HepG2 (cell line): Measurements from ENCODE around the gene METTL13. TPM values are rescaled to one million over a fixed set of nuclear protein-coding genes. Genes with fewer than 3 reads are reported as not detected.

ENCODE experiments used
- ATAC-seq: fragments of 200-7000 bp; cut with Tn5 transposase; 3 replicates; pipeline ENCODE4 v1.9.1; 2020; ENCODE audit warnings: mild to moderate bottlenecking, moderate library complexity
- BruUV-seq: library from RNA; stranded (reverse); fragments of 400-500 nt; replicated peaks from 2 replicates; lab custom pipeline; 2021; lab: Mats Ljungman, UMichigan
- CTCF ChIA-PET: fragments of 300-600 bp; formaldehyde crosslinking; extraction: SDS; loops from one replicate; lab custom pipeline; 2021; ENCODE audit warnings: low total read pairs, inconsistent platforms, low intra/inter-chr PET ratio; lab: Yijun Ruan, JAX
- POLR2A ChIA-PET: fragments of 350-600 bp; sonication (Branson Sonifier 250); formaldehyde crosslinking; loops from one replicate; lab custom pipeline; 2020; ENCODE audit warnings: antibody characterized with exemption, inconsistent platforms; lab: Yijun Ruan, JAX
- DNase-seq: peaks from one replicate; pipeline ENCODE4 v3.0.0-alpha.2; 2015; ENCODE audit warnings: low spot score
- FAIRE-seq: peaks from 3 replicates; lab custom pipeline; 2011; peaks lifted over from hg19 to GRCh38; lab: Jason Lieb, UNC
- H2AFZ ChIP-seq: one replicate; pipeline ENCODE4 v1.6.1; 2011; ENCODE audit warnings: low read length, inconsistent platforms
- H3K27ac ChIP-seq: fragments of 300-600 bp; 3 replicates; pipeline ENCODE4 v1.8.0; 2011; ENCODE audit warnings: mixed run types, mild to moderate bottlenecking, mixed read lengths, low read length, inconsistent platforms; ENCODE audit not compliant: insufficient read depth; ENCODE audit errors: extremely low read length
- H3K27me3 ChIP-seq, 2 experiments: fragments of 200-600 bp in 1 of 2; 2 replicates in 1 of 2; 3 replicates in 1 of 2; pipeline versions ENCODE4 v1.6.0 to v1.8.0; 2011; ENCODE audit warnings: low read length in 2 of 2, mild to moderate bottlenecking in 2 of 2, moderate library complexity in 2 of 2, inconsistent platforms in 1 of 2; ENCODE audit not compliant: insufficient read depth in 2 of 2, control insufficient read depth in 1 of 2
- H3K36me3 ChIP-seq, 2 experiments: fragments of 200-600 bp in 1 of 2; replicated peaks in 1 of 2; 2 replicates in 1 of 2; 3 replicates in 1 of 2; pipeline versions ENCODE4 v1.5.1 to v1.8.0; 2011; ENCODE audit warnings: low read length in 2 of 2, inconsistent platforms in 1 of 2; ENCODE audit not compliant: insufficient read depth in 2 of 2, control insufficient read depth in 1 of 2
- H3K4me1 ChIP-seq: 2 replicates; pipeline ENCODE4 v1.5.1; 2012; ENCODE audit warnings: low read length, inconsistent platforms; ENCODE audit not compliant: insufficient read depth
- H3K4me2 ChIP-seq: 2 replicates; pipeline ENCODE4 v1.6.0; 2011; ENCODE audit warnings: low read depth, low read length, inconsistent platforms
- H3K4me3 ChIP-seq, 3 experiments: fragments of 200-600 bp in 1 of 3; sonication (generic), shearing (Covaris generic) in 1 of 3; replicated peaks in 1 of 3; 2 replicates each; pipeline ENCODE4 v1.5.1; 2011 to 2016; ENCODE audit warnings: low read length in 3 of 3, inconsistent platforms in 2 of 3, low read depth in 2 of 3, mild to moderate bottlenecking in 2 of 3, control low read depth in 1 of 3, mixed read lengths in 1 of 3; ENCODE audit not compliant: insufficient read depth in 1 of 3
- H3K79me2 ChIP-seq: one replicate; pipeline ENCODE4 v1.6.1; 2011; ENCODE audit warnings: low read length, inconsistent platforms; ENCODE audit not compliant: insufficient read depth
- H3K9ac ChIP-seq: 2 replicates; pipeline ENCODE4 v1.6.0; 2011; ENCODE audit warnings: mild to moderate bottlenecking, low read depth, low read length, inconsistent platforms; ENCODE audit not compliant: insufficient read depth
- H3K9me3 ChIP-seq: 2 replicates; pipeline ENCODE4 v1.5.1; 2012; ENCODE audit warnings: mild to moderate bottlenecking, low read length
- H4K20me1 ChIP-seq: 2 replicates; pipeline ENCODE4 v1.6.0; 2011; ENCODE audit warnings: inconsistent platforms, mild to moderate bottlenecking, low read length, moderate library complexity; ENCODE audit not compliant: insufficient read depth
- BCL3 ChIP-seq: sonication (generic); formaldehyde crosslinking; IDR thresholded peaks from 2 replicates; pipeline ENCODE4 v1.5.1; 2020; ENCODE audit warnings: mild to moderate bottlenecking, missing genetic modification reagents, moderate library complexity
- E2F2 ChIP-seq: sonication (generic); formaldehyde crosslinking; IDR thresholded peaks from 2 replicates; pipeline ENCODE4 v1.4.0; 2020; ENCODE audit warnings: missing genetic modification reagents, borderline replicate concordance
- HNRNPL ChIP-seq: fragments of 200-400 bp; formaldehyde crosslinking; IDR thresholded peaks from 2 replicates; pipeline ENCODE4 v1.6.1; 2017; ENCODE audit warnings: mild to moderate bottlenecking, low read depth, low read length
- IKZF5 ChIP-seq: IDR thresholded peaks from 2 replicates; pipeline ENCODE4 v1.6.1; 2018; ENCODE audit warnings: missing genetic modification reagents, mild to moderate bottlenecking, missing compliant biosample characterization
- NFE2L2 ChIP-seq: fragments of 150-350 bp; IDR thresholded peaks from 2 replicates; pipeline ENCODE4 v1.6.1; 2014; ENCODE audit warnings: low read length
- SIN3B ChIP-seq: fragments of 150-350 bp; IDR thresholded peaks from 2 replicates; pipeline ENCODE4 v1.6.1; 2014; ENCODE audit warnings: low read length
- SP5 ChIP-seq: IDR thresholded peaks from 2 replicates; pipeline ENCODE4 v1.6.1; 2016; ENCODE audit warnings: low read depth, borderline replicate concordance
- SRSF1 ChIP-seq: fragments of 200-400 bp; formaldehyde crosslinking; optimal IDR thresholded peaks from 2 replicates; pipeline ENCODE3; 2017; ENCODE audit warnings: mild to moderate bottlenecking, low read depth, low read length, moderate library complexity
- STAT5B ChIP-seq: sonication (generic); formaldehyde crosslinking; IDR thresholded peaks from 2 replicates; pipeline ENCODE4 v1.4.0; 2020; ENCODE audit warnings: missing genetic modification reagents
- YEATS2 ChIP-seq: sonication (generic); formaldehyde crosslinking; IDR thresholded peaks from 2 replicates; pipeline ENCODE4 v1.4.0; 2020; ENCODE audit warnings: missing genetic modification reagents, borderline replicate concordance
- ZFY ChIP-seq: sonication (generic); formaldehyde crosslinking; IDR thresholded peaks from 2 replicates; pipeline ENCODE4 v1.4.0; 2020; ENCODE audit warnings: missing genetic modification reagents
- ZNF296 ChIP-seq: sonication (generic); formaldehyde crosslinking; conservative IDR thresholded peaks from 2 replicates; pipeline ENCODE4 v1.5.0; 2020; ENCODE audit warnings: mild to moderate bottlenecking, missing genetic modification reagents
- WGBS: methylation state at CpG from one replicate; pipeline ENCODE4 v1.1.6; 2017; ENCODE audit warnings: low lambda C conversion rate; 5-methylcytosine and 5-hydroxymethylcytosine counted together
- in situ Hi-C: cut with HindIII; loops from 2 replicates; pipeline ENCODE4 v1.10.0; 2017; ENCODE audit warnings: low pct_unique_long_range_greater_than_20kb; ENCODE audit not compliant: extremely low pct_ligation_motif_present
- intact Hi-C: fragments of 100-400 bp; cut with micrococcal nuclease; formaldehyde crosslinking; loops from one replicate; pipeline ENCODE4 v1.10.0; 2022; ENCODE audit not compliant: unreplicated experiment
- polyA plus RNA-seq, 8 experiments: library from polyadenylated mRNA; depleted of rRNA in 3 of 8; stranded (reverse) in 7 of 8; unstranded in 1 of 8; fragments of >200 nt; fragmentation: Illumina TruSeq in 4 of 8; extraction: Trizol in 4 of 8; gene quantifications; 2 replicates each; pipeline versions ENCODE4 v1.2.1 to v1.2.3, GENCODE V29; 2011 to 2016; ENCODE audit warnings: low read depth in 4 of 8, missing spikeins in 1 of 8, mixed read lengths in 1 of 8; ENCODE audit not compliant: insufficient read depth in 1 of 8
- total RNA-seq, 5 experiments: library from RNA; depleted of rRNA; stranded (reverse); fragments of >200 nt; fragmentation: Illumina TruSeq; extraction: Trizol; gene quantifications; 2 replicates each; pipeline ENCODE4 v1.2.3, GENCODE V29; 2016; ENCODE audit warnings: low read depth in 1 of 5

The METTL13 gene
- total and polyA plus RNA-seq, 2 of the 13 experiments (the other 11 are each of a cell fraction or from before 2014, with no cell fraction given), result 18.6 to 22.8 TPM

GRCh38 chr1:171753182-171753581 is 28.3 kb upstream of the METTL13 start:
- Histone ChIP-seq H3K27me3 (peaks cover 0 to 5% of the 10 kb centered on the region in 2 experiments; a peak in 1 of 5 replicates), H3K79me2 (no peaks in the 10 kb centered on the region), H3K4me3 (no peak overlapping the region), H3K4me2 (no peak overlapping the region), H4K20me1 (no peaks in the 10 kb centered on the region), H2AFZ (no peak overlapping the region), H3K4me1 (no peaks in the 10 kb centered on the region), H3K9ac (no peak overlapping the region), H3K27ac (no peak overlapping the region), H3K9me3 (no peaks in the 10 kb centered on the region), H3K36me3 (no peaks in the 10 kb centered on the region)
- intact Hi-C loops (no loop called here), in situ Hi-C loops (no loop called here)
- CTCF ChIA-PET, result no interaction called here
- DNase-seq (no peak), ATAC-seq (no peak), FAIRE-seq (no peak)
- POLR2A ChIA-PET, result no interaction called here
- BruUV-seq, result no TSS peak
- WGBS, result 11% methylated on average over 2 of the region's 2 CpGs
- TF ChIP-seq NFE2L2, result no peak
- no peak for TF ChIP-seq BCL3 (CRISPR knock-in tag)
- no peak for TF ChIP-seq HNRNPL
- TF ChIP-seq ZNF296 (CRISPR knock-in tag), result no peak
- no peak for TF ChIP-seq SIN3B
- no peak for TF ChIP-seq ZFY
- TF ChIP-seq SP5 (CRISPR knock-in tag), result no peak
- TF ChIP-seq IKZF5 (CRISPR knock-in tag), result no peak
- TF ChIP-seq SRSF1, result no peak
- TF ChIP-seq YEATS2 (CRISPR knock-in tag), result no peak
- TF ChIP-seq E2F2 (CRISPR knock-in tag), result no peak
- TF ChIP-seq STAT5B, result no peak
